ENCODE results near the gene TMX3.

DNA sequence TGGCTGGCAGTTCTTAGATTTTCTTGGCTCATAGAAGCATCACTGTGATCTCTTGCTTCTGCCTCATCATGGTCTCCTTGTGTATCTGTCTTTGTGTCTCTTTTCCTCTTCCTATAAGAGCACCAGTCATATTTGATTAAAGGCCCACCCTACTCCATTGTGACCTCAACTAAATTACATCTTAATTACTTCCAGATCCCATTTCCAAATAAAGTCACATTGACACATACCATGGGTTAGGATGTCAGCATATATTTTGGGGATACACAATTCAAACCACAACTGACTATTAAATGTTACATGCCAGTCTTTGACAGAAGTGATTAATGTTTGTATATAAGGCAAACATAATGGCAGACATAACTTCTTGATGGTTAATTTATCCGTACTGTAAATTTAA is 27.3 kb upstream of the TMX3 start:
- TF ChIP-seq, protein P1, sequence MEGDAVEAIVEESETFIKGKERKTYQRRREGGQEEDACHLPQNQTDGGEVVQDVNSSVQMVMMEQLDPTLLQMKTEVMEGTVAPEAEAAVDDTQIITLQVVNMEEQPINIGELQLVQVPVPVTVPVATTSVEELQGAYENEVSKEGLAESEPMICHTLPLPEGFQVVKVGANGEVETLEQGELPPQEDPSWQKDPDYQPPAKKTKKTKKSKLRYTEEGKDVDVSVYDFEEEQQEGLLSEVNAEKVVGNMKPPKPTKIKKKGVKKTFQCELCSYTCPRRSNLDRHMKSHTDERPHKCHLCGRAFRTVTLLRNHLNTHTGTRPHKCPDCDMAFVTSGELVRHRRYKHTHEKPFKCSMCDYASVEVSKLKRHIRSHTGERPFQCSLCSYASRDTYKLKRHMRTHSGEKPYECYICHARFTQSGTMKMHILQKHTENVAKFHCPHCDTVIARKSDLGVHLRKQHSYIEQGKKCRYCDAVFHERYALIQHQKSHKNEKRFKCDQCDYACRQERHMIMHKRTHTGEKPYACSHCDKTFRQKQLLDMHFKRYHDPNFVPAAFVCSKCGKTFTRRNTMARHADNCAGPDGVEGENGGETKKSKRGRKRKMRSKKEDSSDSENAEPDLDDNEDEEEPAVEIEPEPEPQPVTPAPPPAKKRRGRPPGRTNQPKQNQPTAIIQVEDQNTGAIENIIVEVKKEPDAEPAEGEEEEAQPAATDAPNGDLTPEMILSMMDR (IDR thresholded peaks at IDR 0.05) = no peak
- TF ChIP-seq GABPA (IDR thresholded peaks at IDR 0.05; ENCODE audit: low read depth) (no peak), RXRA (IDR thresholded peaks at IDR 0.05; ENCODE audit: borderline replicate concordance, low read depth) (no peak), EZH2phosphoT487 (IDR thresholded peaks at IDR 0.05; ENCODE audit: borderline replicate concordance, low read depth) (no peak), MEF2A (IDR thresholded peaks at IDR 0.05; ENCODE audit: borderline replicate concordance, low read depth) (no peak), TCF12 (IDR thresholded peaks at IDR 0.05) (peak; percentile 16; the same call in 1 of the 2 replicates), POLR2AphosphoS5 (IDR thresholded peaks at IDR 0.05; ENCODE audit: low read depth, low read length) (no peak), RAD21 (IDR thresholded peaks at IDR 0.05; ENCODE audit: low read length) (no peak), YY1 (IDR thresholded peaks at IDR 0.05; ENCODE audit: low read depth) (no peak), RFX5 (IDR thresholded peaks at IDR 0.05; ENCODE audit: low read length) (no peak)
- TF ChIP-seq, protein P2, sequence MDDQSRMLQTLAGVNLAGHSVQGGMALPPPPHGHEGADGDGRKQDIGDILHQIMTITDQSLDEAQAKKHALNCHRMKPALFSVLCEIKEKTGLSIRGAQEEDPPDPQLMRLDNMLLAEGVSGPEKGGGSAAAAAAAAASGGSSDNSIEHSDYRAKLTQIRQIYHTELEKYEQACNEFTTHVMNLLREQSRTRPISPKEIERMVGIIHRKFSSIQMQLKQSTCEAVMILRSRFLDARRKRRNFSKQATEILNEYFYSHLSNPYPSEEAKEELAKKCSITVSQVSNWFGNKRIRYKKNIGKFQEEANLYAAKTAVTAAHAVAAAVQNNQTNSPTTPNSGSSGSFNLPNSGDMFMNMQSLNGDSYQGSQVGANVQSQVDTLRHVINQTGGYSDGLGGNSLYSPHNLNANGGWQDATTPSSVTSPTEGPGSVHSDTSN (IDR thresholded peaks at IDR 0.05) = no peak
- TF ChIP-seq, protein P3, sequence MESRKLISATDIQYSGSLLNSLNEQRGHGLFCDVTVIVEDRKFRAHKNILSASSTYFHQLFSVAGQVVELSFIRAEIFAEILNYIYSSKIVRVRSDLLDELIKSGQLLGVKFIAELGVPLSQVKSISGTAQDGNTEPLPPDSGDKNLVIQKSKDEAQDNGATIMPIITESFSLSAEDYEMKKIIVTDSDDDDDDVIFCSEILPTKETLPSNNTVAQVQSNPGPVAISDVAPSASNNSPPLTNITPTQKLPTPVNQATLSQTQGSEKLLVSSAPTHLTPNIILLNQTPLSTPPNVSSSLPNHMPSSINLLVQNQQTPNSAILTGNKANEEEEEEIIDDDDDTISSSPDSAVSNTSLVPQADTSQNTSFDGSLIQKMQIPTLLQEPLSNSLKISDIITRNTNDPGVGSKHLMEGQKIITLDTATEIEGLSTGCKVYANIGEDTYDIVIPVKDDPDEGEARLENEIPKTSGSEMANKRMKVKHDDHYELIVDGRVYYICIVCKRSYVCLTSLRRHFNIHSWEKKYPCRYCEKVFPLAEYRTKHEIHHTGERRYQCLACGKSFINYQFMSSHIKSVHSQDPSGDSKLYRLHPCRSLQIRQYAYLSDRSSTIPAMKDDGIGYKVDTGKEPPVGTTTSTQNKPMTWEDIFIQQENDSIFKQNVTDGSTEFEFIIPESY (IDR thresholded peaks at IDR 0.05; ENCODE audit: borderline replicate concordance, low read depth) = no peak
- TF ChIP-seq, protein P4, sequence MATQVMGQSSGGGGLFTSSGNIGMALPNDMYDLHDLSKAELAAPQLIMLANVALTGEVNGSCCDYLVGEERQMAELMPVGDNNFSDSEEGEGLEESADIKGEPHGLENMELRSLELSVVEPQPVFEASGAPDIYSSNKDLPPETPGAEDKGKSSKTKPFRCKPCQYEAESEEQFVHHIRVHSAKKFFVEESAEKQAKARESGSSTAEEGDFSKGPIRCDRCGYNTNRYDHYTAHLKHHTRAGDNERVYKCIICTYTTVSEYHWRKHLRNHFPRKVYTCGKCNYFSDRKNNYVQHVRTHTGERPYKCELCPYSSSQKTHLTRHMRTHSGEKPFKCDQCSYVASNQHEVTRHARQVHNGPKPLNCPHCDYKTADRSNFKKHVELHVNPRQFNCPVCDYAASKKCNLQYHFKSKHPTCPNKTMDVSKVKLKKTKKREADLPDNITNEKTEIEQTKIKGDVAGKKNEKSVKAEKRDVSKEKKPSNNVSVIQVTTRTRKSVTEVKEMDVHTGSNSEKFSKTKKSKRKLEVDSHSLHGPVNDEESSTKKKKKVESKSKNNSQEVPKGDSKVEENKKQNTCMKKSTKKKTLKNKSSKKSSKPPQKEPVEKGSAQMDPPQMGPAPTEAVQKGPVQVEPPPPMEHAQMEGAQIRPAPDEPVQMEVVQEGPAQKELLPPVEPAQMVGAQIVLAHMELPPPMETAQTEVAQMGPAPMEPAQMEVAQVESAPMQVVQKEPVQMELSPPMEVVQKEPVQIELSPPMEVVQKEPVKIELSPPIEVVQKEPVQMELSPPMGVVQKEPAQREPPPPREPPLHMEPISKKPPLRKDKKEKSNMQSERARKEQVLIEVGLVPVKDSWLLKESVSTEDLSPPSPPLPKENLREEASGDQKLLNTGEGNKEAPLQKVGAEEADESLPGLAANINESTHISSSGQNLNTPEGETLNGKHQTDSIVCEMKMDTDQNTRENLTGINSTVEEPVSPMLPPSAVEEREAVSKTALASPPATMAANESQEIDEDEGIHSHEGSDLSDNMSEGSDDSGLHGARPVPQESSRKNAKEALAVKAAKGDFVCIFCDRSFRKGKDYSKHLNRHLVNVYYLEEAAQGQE (IDR thresholded peaks at IDR 0.05; ENCODE audit: low read depth, low read length) = no peak
- TF ChIP-seq, protein P5, sequence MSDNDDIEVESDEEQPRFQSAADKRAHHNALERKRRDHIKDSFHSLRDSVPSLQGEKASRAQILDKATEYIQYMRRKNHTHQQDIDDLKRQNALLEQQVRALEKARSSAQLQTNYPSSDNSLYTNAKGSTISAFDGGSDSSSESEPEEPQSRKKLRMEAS (IDR thresholded peaks at IDR 0.05; ENCODE audit: low read depth) = no peak
